Measurements from ENCODE around the gene FOXP1. TPM values are rescaled to one million over a fixed set of nuclear protein-coding genes. Genes with fewer than 3 reads are reported as not detected.

FOXP1 gene
- total and polyA plus RNA-seq, 2 of the 13 experiments (the other 11 are each of a cell fraction or from before 2014, with no cell fraction given), result 40.4 to 59.0 TPM

DNA sequence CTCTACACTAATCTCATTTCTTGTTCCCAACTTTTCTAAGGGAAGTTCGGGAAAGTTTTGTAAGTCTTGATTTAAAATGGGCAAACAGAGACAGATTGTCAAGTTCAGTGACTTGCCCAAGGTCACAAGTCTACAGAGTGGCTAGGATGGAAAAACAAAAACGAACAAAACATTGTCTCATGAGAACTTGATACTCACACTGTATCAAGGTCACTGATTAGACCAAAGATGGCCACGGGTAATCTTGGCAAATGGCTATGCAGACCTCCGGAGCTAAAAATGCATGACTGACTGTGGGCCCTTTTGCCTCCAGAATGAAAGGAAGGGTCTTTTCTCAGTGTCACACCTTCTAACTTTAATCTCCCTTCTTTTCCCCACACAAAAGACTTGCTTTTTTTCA, 460.9 kb downstream of the FOXP1 start:
- ATAC-seq (no peak), DNase-seq (ENCODE audit: low spot score) (no peak), FAIRE-seq (no peak)
- in situ Hi-C loops (cut with HindIII; ENCODE audit: extremely low pct_ligation_motif_present, low pct_unique_long_range_greater_than_20kb), result no loop called here
- ChIA-PET POLR2A (no interaction called here), CTCF (ENCODE audit: low intra/inter-chr PET ratio, low total read pairs) (no interaction called here)
- Histone ChIP-seq H3K4me3 (replicated peaks in 1 of 3; ENCODE audit: insufficient read depth in 1 of 3, low read depth in 2 of 3, low read length in 3 of 3) (no peak overlapping the region), H3K9ac (ENCODE audit: insufficient read depth, low read depth, low read length) (no peak overlapping the region), H3K27ac (ENCODE audit: extremely low read length, insufficient read depth, low read length) (no peak overlapping the region), H3K36me3 (replicated peaks in 1 of 2; ENCODE audit: control insufficient read depth in 1 of 2, insufficient read depth in 2 of 2, low read length in 2 of 2) (no peaks in the 10 kb centered on the region; a peak in 2 of 5 replicates), H3K9me3 (ENCODE audit: low read length) (no peaks in the 10 kb centered on the region), H3K4me2 (ENCODE audit: low read depth, low read length) (no peak overlapping the region), H3K79me2 (ENCODE audit: insufficient read depth, low read length) (peaks cover 3% of the 10 kb centered on the region), H3K27me3 (ENCODE audit: control insufficient read depth in 1 of 2, insufficient read depth in 2 of 2, low read length in 2 of 2) (no peaks in the 10 kb centered on the region), H2AFZ (ENCODE audit: low read length) (no peak overlapping the region), H3K4me1 (ENCODE audit: insufficient read depth, low read length) (peaks cover 27% of the 10 kb centered on the region), H4K20me1 (ENCODE audit: insufficient read depth, low read length) (no peaks in the 10 kb centered on the region)
- intact Hi-C loops (cut with micrococcal nuclease; ENCODE audit: unreplicated experiment), result no loop called here
- peak; percentile 24 for TF ChIP-seq RBM22 (optimal IDR thresholded peaks at IDR 0.05; ENCODE audit: low read length)
- TF ChIP-seq, protein P1, sequence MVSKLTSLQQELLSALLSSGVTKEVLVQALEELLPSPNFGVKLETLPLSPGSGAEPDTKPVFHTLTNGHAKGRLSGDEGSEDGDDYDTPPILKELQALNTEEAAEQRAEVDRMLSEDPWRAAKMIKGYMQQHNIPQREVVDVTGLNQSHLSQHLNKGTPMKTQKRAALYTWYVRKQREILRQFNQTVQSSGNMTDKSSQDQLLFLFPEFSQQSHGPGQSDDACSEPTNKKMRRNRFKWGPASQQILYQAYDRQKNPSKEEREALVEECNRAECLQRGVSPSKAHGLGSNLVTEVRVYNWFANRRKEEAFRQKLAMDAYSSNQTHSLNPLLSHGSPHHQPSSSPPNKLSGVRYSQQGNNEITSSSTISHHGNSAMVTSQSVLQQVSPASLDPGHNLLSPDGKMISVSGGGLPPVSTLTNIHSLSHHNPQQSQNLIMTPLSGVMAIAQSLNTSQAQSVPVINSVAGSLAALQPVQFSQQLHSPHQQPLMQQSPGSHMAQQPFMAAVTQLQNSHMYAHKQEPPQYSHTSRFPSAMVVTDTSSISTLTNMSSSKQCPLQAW (CRISPR knock-in tag; IDR thresholded peaks at IDR 0.05), result no peak
- BruUV-seq (replicated peaks), result no TSS peak
- WGBS (ENCODE audit: low lambda C conversion rate), result 75% methylated on average over 4 of the region's 4 CpGs

DNA sequence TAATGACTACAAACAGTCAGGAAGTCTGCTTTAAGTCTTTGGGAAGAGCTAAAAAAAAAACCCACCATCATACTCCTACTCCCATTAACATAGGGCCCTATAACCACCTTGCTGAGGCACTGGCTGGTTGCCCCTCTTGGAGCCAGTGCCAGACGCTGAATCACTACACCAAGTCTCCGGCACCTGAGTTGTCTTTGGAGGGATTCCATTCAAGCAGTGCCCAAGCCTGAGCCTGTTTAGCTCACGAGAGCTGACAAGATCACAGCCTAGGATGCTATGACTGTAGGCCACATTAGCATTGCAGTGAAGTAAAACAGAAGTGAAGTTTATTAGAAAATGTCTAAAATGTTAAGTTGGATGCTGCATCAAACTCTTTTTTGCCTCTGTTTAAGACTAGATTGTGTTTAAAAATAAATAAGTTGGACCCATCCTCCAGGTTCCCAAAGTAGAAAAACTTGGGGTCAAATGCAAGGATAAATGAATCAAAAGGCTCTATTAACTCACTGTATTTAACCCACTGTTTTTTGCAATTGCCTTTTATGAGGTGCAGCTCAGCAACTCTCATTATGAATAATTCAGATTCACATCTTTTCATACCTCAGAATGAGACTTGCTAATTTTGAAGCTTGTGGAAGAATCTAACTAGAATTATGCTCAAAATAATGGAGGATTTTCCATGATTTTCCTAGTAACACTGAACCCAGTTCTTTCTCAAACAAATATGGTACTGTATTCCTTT, 461.9 kb downstream of the FOXP1 start:
- intact Hi-C loops (cut with micrococcal nuclease; ENCODE audit: unreplicated experiment) (no loop called here), in situ Hi-C loops (cut with HindIII; ENCODE audit: extremely low pct_ligation_motif_present, low pct_unique_long_range_greater_than_20kb) (no loop called here)
- TF ChIP-seq NFE2 (CRISPR knock-in tag; IDR thresholded peaks at IDR 0.05), result no peak
- no peak for TF ChIP-seq ZNF33B (CRISPR knock-in tag; IDR thresholded peaks at IDR 0.05)
- TF ChIP-seq ZEB1 (IDR thresholded peaks at IDR 0.05; ENCODE audit: insufficient replicate concordance, low read depth), result no peak
- no peak for TF ChIP-seq ZNF230 (CRISPR knock-in tag; IDR thresholded peaks at IDR 0.05)
- TF ChIP-seq PLRG1 (conservative IDR thresholded peaks at IDR 0.05), result no peak
- no peak for TF ChIP-seq ZSCAN31 (CRISPR knock-in tag; IDR thresholded peaks at IDR 0.05; ENCODE audit: low read depth)
- TF ChIP-seq TRIM24 (CRISPR knock-in tag; IDR thresholded peaks at IDR 0.05), result no peak
- TF ChIP-seq ZNF615 (CRISPR knock-in tag; IDR thresholded peaks at IDR 0.05; ENCODE audit: borderline replicate concordance), result no peak
- ChIA-PET CTCF (ENCODE audit: low intra/inter-chr PET ratio, low total read pairs) (no interaction called here), POLR2A (no interaction called here)
- WGBS (ENCODE audit: low lambda C conversion rate), result 100% methylated on average over 3 of the region's 3 CpGs
- no TSS peak for BruUV-seq (replicated peaks)
- no peak for FAIRE-seq
- Histone ChIP-seq H3K9ac (ENCODE audit: insufficient read depth, low read depth, low read length) (no peak overlapping the region), H3K4me1 (ENCODE audit: insufficient read depth, low read length) (peaks cover 25% of the 10 kb centered on the region), H3K27me3 (ENCODE audit: control insufficient read depth in 1 of 2, insufficient read depth in 2 of 2, low read length in 2 of 2) (no peaks in the 10 kb centered on the region), H2AFZ (ENCODE audit: low read length) (no peak overlapping the region), H3K4me3 (replicated peaks in 1 of 3; ENCODE audit: insufficient read depth in 1 of 3, low read depth in 2 of 3, low read length in 3 of 3) (no peak overlapping the region), H3K36me3 (replicated peaks in 1 of 2; ENCODE audit: control insufficient read depth in 1 of 2, insufficient read depth in 2 of 2, low read length in 2 of 2) (no peaks in the 10 kb centered on the region; a peak in 2 of 5 replicates), H3K9me3 (ENCODE audit: low read length) (no peaks in the 10 kb centered on the region), H3K27ac (ENCODE audit: extremely low read length, insufficient read depth, low read length) (no peak overlapping the region), H3K4me2 (ENCODE audit: low read depth, low read length) (no peak overlapping the region), H4K20me1 (ENCODE audit: insufficient read depth, low read length) (no peaks in the 10 kb centered on the region), H3K79me2 (ENCODE audit: insufficient read depth, low read length) (peaks cover 2% of the 10 kb centered on the region)
- no peak for ATAC-seq
- DNase-seq (ENCODE audit: low spot score), result no peak
